Hepatocyte (in vitro differentiated cells): ENCODE measurements around the gene VGLL4.

Experiments
- EZH2phosphoT487 ChIP-seq: fragments of 200-600 bp; sonication (generic); IDR thresholded peaks from one replicate; pipeline ENCODE4 v1.6.1; 2018; ENCODE audit warnings: antibody characterized with exemption, mild to moderate bottlenecking, low read depth, moderate library complexity; ENCODE audit not compliant: unreplicated experiment, severe bottlenecking
- TF ChIP-seq, protein P1 (sequence below): fragments of 200-600 bp; sonication (generic); IDR thresholded peaks from 2 replicates; pipeline ENCODE4 v1.5.1; 2016; ENCODE audit warnings: antibody characterized with exemption, mild to moderate bottlenecking; ENCODE audit not compliant: poor library complexity

DNA sequence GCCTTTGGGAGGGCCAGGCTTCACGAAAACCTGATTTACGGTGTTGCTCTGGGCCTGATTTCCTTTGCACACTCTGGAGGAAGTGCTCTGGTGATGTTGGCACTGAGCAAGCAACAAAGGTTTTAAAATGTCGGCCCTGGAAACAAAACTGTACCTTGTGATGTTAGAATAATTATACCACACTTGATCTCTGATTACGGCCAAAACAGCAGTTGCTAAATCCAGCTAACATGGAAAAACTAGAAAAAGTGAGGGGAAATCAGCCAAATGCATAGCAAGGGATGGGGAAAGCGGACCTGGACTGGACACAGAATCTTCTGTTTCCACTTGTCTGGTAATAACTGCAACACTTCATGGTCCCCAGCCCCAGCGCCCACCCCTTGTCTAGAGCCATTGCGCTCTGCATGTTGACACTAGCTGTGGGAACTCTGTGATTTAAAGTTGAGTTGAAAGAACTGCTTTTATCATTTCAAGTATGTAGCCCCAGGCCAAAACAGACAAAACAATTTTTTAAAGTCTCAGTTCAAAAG is 120.1 kb downstream of the VGLL4 start:
- TF ChIP-seq, protein P1, sequence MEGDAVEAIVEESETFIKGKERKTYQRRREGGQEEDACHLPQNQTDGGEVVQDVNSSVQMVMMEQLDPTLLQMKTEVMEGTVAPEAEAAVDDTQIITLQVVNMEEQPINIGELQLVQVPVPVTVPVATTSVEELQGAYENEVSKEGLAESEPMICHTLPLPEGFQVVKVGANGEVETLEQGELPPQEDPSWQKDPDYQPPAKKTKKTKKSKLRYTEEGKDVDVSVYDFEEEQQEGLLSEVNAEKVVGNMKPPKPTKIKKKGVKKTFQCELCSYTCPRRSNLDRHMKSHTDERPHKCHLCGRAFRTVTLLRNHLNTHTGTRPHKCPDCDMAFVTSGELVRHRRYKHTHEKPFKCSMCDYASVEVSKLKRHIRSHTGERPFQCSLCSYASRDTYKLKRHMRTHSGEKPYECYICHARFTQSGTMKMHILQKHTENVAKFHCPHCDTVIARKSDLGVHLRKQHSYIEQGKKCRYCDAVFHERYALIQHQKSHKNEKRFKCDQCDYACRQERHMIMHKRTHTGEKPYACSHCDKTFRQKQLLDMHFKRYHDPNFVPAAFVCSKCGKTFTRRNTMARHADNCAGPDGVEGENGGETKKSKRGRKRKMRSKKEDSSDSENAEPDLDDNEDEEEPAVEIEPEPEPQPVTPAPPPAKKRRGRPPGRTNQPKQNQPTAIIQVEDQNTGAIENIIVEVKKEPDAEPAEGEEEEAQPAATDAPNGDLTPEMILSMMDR = no peak
- TF ChIP-seq EZH2phosphoT487 = no peak
